Glutamatergic neuron (in vitro differentiated cells): ENCODE measurements around the gene LRCH1. TPM values are rescaled to one million over a fixed set of nuclear protein-coding genes. Genes with fewer than 3 reads are reported as not detected.

Experiments used
- DNase-seq: peaks from one replicate; pipeline ENCODE4 v3.0.0; 2022
- H3K27ac Mint-ChIP-seq: one replicate; pipeline ENCODE4 v1.8.0; 2020; ENCODE audit warnings: mild to moderate bottlenecking, mixed read lengths, inconsistent platforms; ENCODE audit not compliant: unreplicated experiment
- H3K27me3 Mint-ChIP-seq: one replicate; pipeline ENCODE4 v1.8.0; 2020; ENCODE audit warnings: mild to moderate bottlenecking, moderate library complexity, mixed read lengths, inconsistent platforms; ENCODE audit not compliant: unreplicated experiment
- H3K36me3 Mint-ChIP-seq: one replicate; pipeline ENCODE4 v1.8.0; 2020; ENCODE audit warnings: mild to moderate bottlenecking, mixed read lengths, inconsistent platforms; ENCODE audit not compliant: unreplicated experiment
- H3K4me1 Mint-ChIP-seq: one replicate; pipeline ENCODE4 v1.8.0; 2020; ENCODE audit warnings: mild to moderate bottlenecking, low read depth, mixed read lengths, inconsistent platforms; ENCODE audit not compliant: unreplicated experiment
- H3K4me3 Mint-ChIP-seq: one replicate; pipeline ENCODE4 v1.8.0; 2020; ENCODE audit warnings: mild to moderate bottlenecking, mixed read lengths, inconsistent platforms; ENCODE audit not compliant: unreplicated experiment
- H3K9me3 Mint-ChIP-seq: one replicate; pipeline ENCODE4 v1.8.0; 2020; ENCODE audit warnings: mild to moderate bottlenecking, moderate library complexity, mixed read lengths, inconsistent platforms; ENCODE audit not compliant: unreplicated experiment
- total RNA-seq: library from RNA; stranded (reverse); fragmentation: NEBNext Ultra II Directional; extraction: Animal tissue kit (Norgen Biotek cat#: 25700); gene quantifications from one replicate; pipeline ENCODE4 v1.2.1, GENCODE V29; 2021; ENCODE audit not compliant: unreplicated experiment
- TF ChIP-seq, protein P1 (sequence below): fragments of 200-600 bp; sonication (generic); IDR thresholded peaks from one replicate; pipeline ENCODE4 v1.5.0; 2021; ENCODE audit not compliant: partially characterized antibody, unreplicated experiment

Gene LRCH1
- total RNA-seq, 1 donor from 2014 or later = 40.6 TPM

DNA sequence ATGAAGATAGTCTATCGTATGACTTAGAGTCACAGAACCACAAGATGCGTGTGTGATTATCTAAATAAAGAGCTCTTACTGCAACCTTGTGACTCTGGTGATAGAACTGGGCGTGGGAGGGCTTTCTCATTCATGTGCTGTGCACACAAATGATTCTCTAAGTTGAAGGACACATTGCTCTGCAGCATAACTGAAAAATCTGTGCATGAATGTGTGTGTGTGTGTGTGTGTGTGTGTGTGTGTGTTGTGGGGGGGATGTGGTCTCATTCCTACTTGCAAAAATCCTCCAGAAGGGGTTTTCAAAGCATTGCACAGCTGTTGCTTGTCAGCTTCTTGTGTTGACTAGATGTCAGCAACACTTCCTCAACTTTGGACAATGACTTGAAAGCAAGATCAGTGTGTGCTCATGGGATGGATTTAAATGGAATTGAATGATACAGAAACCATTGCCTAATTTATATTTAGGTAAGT lies 22.4 kb downstream of the LRCH1 start:
- Mint-ChIP-seq H3K4me3 (no peak overlapping the region), H3K27me3 (peaks cover 6% of the 10 kb centered on the region), H3K27ac (peak overlapping the region; percentile 19), H3K9me3 (peaks cover 6% of the 10 kb centered on the region), H3K4me1 (peaks cover 54% of the 10 kb centered on the region), H3K36me3 (no peaks in the 10 kb centered on the region)
- DNase-seq = no peak
- TF ChIP-seq, protein P1, sequence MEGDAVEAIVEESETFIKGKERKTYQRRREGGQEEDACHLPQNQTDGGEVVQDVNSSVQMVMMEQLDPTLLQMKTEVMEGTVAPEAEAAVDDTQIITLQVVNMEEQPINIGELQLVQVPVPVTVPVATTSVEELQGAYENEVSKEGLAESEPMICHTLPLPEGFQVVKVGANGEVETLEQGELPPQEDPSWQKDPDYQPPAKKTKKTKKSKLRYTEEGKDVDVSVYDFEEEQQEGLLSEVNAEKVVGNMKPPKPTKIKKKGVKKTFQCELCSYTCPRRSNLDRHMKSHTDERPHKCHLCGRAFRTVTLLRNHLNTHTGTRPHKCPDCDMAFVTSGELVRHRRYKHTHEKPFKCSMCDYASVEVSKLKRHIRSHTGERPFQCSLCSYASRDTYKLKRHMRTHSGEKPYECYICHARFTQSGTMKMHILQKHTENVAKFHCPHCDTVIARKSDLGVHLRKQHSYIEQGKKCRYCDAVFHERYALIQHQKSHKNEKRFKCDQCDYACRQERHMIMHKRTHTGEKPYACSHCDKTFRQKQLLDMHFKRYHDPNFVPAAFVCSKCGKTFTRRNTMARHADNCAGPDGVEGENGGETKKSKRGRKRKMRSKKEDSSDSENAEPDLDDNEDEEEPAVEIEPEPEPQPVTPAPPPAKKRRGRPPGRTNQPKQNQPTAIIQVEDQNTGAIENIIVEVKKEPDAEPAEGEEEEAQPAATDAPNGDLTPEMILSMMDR = no peak

DNA sequence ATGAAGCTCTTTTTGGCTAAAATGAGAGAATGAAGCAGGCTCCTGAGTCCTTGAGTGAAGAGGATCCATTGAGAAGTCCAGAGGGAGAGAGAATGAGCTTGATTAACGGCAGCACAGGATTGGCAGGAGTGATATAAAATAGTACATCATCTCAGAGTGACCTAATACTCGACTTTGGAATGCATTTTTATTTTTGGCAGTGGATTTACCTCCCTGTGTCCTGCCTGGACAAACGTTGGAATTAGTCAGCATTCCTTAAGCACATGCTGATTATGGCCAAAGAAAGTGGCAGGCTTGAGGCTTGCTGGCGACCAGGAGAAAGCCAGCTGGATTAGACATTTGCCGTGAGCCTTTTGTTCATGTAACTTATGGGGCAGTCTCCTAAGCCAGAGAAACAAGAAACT lies 22.9 kb downstream of the LRCH1 start:
- Mint-ChIP-seq H3K36me3 (no peaks in the 10 kb centered on the region), H3K27ac (no peak overlapping the region), H3K4me1 (peaks cover 51% of the 10 kb centered on the region), H3K4me3 (no peak overlapping the region), H3K27me3 (peaks cover 6% of the 10 kb centered on the region), H3K9me3 (peaks cover 6% of the 10 kb centered on the region)
- no peak for DNase-seq
- TF ChIP-seq, protein P1 = no peak

DNA sequence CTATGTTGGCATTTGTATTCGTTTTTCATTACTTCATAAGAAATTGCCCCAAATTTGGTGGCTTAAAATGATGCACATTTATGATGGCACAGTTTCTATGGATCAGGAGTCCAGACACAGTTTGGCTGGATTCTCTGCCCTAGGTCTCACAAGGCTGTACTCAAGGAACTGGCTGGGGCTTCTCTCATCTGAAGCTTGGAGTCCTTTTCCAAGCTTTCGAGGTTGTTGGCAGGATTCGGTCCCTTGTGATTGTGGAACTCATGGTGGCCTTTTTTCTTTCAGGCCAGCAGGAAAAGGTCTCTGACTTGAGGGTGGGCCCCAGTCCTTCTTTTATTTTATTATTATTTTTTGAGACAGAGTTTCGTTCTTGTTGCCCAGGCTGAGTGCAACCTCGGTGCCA lies 23.8 kb downstream of the LRCH1 start:
- TF ChIP-seq, protein P1 = no peak
- Mint-ChIP-seq H3K4me1 (peaks cover 42% of the 10 kb centered on the region), H3K27me3 (peaks cover 6% of the 10 kb centered on the region)

DNA sequence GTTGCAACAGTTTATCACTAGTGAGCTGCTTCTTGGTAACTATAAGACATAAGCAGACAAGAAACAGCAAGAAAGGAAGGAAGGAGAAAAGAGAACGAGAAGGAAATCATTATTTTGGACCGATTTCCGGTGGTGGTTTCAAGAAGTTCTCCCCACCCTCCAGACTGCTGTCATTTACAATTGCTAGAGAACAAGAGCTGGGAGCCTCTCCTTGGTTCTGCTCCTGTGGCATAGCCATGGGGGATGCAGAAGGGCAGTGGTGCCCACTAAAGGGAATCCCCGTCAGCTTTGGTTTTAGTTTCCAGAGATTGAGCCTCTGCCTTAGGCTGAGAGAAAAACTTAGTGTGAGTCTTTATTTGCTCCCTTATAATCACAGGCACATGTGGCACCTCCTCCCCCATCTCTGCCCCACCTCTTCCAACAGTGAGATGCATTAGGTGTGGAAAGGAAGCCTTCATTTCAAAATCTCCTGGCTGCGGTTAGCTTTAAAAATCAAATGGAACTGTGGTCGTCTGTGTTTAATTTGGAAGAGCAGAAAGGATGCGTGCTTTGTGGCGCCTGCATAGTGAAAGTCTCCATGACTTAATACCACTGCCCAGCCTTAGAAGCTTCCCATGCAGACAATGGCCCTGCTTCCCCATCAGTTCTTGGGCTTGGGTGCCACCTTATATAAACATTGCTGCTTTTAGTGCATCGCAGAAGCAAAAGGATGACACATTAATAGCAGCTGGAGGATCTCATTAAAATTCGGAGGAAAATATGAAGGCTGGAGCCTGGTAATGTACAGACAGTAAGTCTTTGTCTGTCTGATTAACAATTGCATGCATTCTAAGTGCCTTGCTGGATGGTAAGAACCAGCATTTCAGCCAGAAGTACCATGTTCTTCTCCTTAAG lies 25.0 kb downstream of the LRCH1 start:
- peaks cover 7% of the 10 kb centered on the region for H3K27me3 Mint-ChIP-seq
- H3K27ac Mint-ChIP-seq = peak overlapping the region; percentile 49
- DNase-seq = no peak
- H3K4me1 Mint-ChIP-seq = peaks cover 37% of the 10 kb centered on the region
- no peak overlapping the region for H3K4me3 Mint-ChIP-seq
- peaks cover 4% of the 10 kb centered on the region for H3K9me3 Mint-ChIP-seq
- H3K36me3 Mint-ChIP-seq = no peaks in the 10 kb centered on the region
- TF ChIP-seq, protein P1 = no peak

More for the DNA sequence above, 23.8 kb downstream of the LRCH1 start:
- Mint-ChIP-seq H3K36me3 (no peaks in the 10 kb centered on the region), H3K9me3 (peaks cover 6% of the 10 kb centered on the region), H3K4me3 (no peak overlapping the region), H3K27ac (no peak overlapping the region)
- DNase-seq = no peak

DNA sequence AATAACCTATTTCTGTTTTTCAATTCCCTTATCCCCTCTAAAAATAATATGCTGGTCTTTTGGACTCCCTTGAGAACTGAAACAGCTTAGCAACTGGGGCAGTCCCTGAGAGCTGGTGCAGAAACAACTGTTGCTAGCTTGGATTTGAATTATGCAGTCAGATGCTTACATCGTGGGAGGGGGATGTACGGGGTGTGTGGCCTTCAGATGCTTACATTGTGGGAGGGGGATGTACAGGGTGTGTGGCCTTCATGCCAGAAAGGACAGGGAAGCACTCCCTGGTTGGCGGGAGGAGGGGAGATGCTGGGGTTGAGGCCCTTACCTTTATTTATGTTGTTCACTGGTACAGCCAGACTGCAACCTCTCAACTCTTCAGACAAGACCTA lies 25.6 kb downstream of the LRCH1 start:
- TF ChIP-seq, protein P1 = no peak
- no peak for DNase-seq
- Mint-ChIP-seq H3K36me3 (no peaks in the 10 kb centered on the region), H3K27me3 (peaks cover 6% of the 10 kb centered on the region), H3K4me3 (peak overlapping the region; percentile 11), H3K27ac (peak overlapping the region; percentile 49), H3K4me1 (peaks cover 40% of the 10 kb centered on the region), H3K9me3 (peaks cover 2% of the 10 kb centered on the region)
